Placental epithelial cell (primary cell): ENCODE data around the gene LRRC41. TPM values are rescaled to one million over a fixed set of nuclear protein-coding genes. Genes with fewer than 3 reads are reported as not detected.

Source experiments
- total RNA-seq: library from RNA; depleted of rRNA; stranded (reverse); fragments of >200 nt; gene quantifications from 2 replicates; pipeline ENCODE4 v1.2.3, GENCODE V29; 2012

Gene LRRC41
- total RNA-seq: 167 and 184 TPM in 2 replicates

GRCh38 chr1:46303038-46303871 lies at the start of gene LRRC41, which contains the start of gene UQCRH:
TSS of gene LRRC41 (minus strand) at chr1:46303616. CDS start at chr1:46303322, 294 bp downstream.
TSS of gene UQCRH (plus strand) at chr1:46303698. CDS start at chr1:46303767, 69 bp downstream.

GRCh38 chr1:46340404-46341221 lies 37.2 kb upstream of the LRRC41 start, which contains the start of gene NSUN4:
TSS of gene NSUN4 (plus strand) at chr1:46340807. CDS start at chr1:46340827, 20 bp downstream.

GRCh38 chr1:46247436-46248121 lies 55.8 kb downstream of the LRRC41 start, which contains the start of gene RAD54L:
TSS of gene RAD54L (plus strand) at chr1:46247763. CDS start at chr1:46248406, 643 bp downstream.

Other genes starting within 250 kb of the LRRC41 start
- gene PIK3R3, start 171.0 kb downstream of the LRRC41 start, total RNA-seq: 11.4 and 11.5 TPM in 2 replicates
- gene TSPAN1, start 128.5 kb downstream of the LRRC41 start, total RNA-seq: 2.0 and 8.6 TPM in 2 replicates
- gene P3R3URF, start 127.1 kb downstream of the LRRC41 start, total RNA-seq: not detected in 2 replicates
- 56.9 and 85.1 TPM in 2 replicates for gene POMGNT1, start 105.2 kb downstream of the LRRC41 start, total RNA-seq
- gene LURAP1, start 100.3 kb downstream of the LRRC41 start, total RNA-seq: 1.4 and 2.4 TPM in 2 replicates
- gene RAD54L, start 55.9 kb downstream of the LRRC41 start, total RNA-seq: 3.1 and 3.3 TPM in 2 replicates
- 239 and 344 TPM in 2 replicates for gene UQCRH, start 82 bp upstream of the LRRC41 start, total RNA-seq
- gene NSUN4, start 37.2 kb upstream of the LRRC41 start, total RNA-seq: 20.0 and 26.6 TPM in 2 replicates
- gene FAAH, start 90.7 kb upstream of the LRRC41 start, total RNA-seq: 10.5 and 15.3 TPM in 2 replicates
- not detected in 2 replicates for gene DMBX1, start 186.2 kb upstream of the LRRC41 start, total RNA-seq
- not detected in 2 replicates for gene KNCN, start 248.0 kb upstream of the LRRC41 start, total RNA-seq